OCI-M2 (cell line): Measurements from ENCODE around the gene RAET1E.
"Not testable (repeated sequence)": the region's sequence is repeated elsewhere in the genome, so short reads cannot be mapped to it uniquely, and the experiment has no call there.

Experiments used
- DNase-seq: peaks from one replicate; lab custom pipeline; 2025; ENCODE audit not compliant: unreplicated experiment; lab: John Stamatoyannopoulos, UW

RAET1E gene

DNA sequence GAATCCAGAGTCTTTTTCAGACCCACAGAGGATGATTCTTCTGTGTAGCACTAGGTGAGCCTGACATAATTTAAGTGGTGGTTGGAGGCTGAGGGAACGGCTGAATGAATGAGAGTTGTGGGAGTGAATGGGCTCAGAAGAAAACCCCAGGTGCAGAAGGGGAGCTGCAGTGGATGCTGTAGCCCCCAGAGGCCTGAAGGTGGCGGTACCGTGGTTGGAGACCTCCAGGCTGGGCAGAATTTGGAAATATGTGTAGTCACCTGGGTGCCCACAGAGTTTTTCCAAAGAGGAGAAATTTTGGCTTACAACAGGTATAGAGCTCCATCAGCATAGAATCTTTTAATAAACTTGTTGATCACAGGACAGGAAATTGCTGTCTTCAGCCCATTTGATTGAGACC is 31.5 kb upstream of the RAET1E start:
- DNase-seq = no peak

DNA sequence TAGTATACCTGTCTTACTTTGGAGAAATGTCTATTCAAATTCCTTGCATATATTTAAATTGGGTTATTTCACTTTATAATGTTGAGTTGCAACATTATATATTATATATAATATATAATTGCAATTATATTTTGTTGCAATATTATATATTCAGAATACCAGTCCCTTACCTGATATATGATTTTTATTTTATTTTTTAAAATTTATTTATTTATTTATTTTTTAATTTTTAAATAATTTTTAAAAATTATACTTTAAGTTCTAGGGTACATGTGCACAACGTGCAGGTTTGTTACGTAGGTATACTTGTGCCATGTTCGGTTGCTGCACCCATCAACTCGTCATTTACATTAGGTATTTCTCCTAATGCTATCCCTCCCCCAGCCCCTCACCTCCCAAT is 29.1 kb upstream of the RAET1E start:
- DNase-seq = not testable (repeated sequence)

DNA sequence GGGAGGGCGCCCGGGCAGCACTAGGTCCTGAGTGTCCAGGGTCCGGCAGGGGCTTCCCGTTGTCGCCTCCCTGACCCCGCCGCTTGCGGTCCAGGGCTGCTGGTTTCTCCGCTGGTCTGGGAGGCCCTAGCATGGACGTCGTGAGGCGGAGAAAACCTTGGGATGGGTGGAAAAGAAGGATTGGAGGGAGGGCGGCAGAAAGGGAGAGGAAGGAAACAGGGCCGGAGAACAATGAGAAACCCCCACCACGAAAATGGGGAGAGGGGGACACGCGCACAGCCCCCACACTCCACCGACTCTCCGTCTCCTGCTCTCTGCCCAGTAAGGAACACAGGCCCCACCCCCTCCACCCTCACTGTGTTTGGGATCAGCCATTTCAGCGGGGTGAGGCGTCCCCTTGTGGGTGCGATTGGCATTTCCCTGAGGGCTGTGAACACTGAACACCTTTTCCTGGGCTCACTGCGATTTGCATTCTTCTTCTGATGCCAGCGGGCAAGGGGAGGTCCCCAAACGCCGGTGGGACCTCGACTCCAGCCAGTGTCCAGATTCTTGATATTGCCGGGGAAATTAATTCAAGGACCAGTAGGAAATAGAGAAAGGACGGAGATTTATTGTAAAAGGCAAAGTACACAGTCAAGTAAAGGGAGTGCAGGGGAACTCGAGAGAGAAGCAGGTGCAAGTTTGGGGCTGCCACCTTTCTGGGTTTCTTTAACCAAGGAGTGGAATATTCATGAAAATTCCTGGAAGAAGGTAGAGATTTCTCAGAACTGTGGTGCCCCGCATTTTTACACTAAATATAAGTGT is 28.3 kb upstream of the RAET1E start:
- DNase-seq = no peak

DNA sequence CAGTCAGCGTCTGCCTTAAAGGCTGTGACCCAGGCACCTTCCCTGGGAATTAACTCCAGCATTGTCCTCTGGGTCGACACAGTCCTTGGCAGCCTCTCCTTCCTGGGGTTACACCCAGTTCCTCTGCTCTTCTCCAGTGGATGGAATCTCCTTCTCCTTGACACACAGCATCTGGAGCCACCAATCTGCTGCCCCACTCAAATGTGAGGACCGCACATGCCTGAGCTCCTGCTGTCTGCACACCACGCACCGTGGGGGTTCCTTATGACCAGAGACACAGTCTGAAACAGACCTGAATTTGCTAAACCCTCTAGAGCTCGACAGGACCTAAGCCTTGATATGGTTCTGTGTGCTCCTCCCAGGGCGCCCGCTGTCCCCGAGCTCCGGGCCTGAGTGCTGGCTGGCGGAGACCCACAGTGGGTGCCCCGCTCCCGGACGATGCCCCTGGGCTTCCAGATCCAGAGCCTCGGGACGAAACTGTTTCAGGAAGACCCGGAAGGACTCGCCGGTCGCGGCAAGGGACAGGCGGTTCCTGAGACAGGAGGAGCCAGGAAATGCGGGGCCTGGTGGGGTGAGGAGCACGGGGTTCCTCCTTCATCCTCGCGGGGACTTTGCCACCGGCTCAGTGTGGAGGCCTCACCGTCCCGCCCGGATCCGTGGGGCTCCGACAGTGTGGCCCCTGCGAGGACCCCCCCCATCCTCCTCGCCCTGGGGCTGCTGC is 27.5 kb upstream of the RAET1E start:
- no peak for DNase-seq

DNA sequence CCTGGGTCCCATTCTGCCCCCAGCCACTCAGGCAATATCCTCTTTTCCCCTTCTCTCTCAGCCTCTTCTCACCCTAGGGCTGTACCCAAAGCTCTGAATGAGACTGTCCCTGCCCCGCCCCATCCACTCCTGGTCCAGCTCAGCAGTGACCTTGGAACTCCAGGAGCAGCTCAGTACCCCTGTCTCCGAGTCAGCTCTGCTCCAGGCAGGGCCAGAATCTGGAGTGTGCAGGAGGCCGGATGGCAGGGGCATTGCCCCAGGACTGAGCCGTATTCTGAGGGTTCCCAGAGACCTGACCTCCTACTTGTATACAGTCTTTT is 27.0 kb upstream of the RAET1E start:
- no peak for DNase-seq

DNA sequence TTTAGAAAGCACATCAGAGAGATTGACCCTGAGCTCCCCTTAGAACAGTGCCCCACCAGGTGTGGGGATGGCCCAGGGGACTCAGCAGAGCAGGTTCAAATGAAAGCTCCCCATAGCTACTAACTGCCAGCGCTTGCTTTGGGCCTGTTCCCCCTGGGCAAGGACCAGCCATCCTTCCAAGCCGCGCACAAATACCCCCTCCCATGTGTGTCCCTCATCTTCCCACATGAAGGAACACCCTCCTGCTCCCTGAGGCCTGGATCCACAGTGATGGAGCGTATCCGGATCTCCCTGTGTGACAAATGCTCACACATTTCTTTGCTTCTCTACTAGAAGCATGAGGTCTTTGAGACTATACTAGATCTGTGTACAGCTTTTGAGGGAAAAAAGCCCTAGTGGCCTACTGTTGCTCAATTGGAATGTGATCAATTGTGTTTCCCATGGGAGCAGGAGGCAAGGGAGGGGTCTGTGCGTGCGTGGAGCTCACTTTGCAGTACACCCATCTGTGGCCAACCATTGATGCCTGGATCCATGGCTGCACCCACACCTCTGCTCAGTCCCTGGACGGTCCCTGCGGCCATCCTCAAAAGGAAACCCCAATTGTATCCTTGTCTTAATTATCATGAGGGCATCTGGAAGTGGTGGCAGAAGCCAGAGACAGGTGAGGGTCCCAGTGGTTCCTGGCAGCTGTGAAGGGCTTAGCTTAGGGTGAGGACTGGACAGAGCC is 26.5 kb upstream of the RAET1E start:
- DNase-seq = no peak

DNA sequence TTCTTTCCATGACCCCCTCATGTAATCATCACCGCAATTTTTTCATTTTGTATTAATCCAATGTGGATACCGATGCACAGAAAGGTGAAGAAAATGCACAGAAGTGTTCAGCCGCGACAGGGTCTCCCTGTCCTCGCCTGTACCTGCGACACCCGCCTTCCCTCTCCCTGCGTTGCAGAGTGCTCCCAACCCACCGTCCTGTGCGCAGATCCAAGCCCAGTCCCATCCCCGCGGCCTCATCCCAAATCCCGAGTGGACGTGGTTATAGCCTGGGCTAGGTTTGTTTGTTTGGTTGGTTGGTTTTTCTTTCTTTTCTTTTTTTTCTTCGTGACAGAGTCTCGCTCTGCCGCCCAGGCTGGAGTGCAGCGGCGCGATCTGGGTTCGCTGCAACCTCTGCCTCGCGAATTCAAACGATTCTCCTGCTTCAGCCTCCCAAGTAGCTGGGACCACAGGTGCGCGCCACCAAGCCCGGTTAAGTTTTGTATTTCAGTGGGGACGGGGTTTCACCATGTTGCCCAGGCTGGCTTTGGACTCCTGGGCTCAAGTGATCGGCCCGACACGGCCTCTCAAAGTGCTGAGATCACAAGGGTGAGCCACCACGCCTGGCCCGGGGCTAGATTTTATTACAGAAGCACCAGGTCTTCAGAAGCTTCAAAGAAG is 25.5 kb upstream of the RAET1E start:
- DNase-seq = no peak

DNA sequence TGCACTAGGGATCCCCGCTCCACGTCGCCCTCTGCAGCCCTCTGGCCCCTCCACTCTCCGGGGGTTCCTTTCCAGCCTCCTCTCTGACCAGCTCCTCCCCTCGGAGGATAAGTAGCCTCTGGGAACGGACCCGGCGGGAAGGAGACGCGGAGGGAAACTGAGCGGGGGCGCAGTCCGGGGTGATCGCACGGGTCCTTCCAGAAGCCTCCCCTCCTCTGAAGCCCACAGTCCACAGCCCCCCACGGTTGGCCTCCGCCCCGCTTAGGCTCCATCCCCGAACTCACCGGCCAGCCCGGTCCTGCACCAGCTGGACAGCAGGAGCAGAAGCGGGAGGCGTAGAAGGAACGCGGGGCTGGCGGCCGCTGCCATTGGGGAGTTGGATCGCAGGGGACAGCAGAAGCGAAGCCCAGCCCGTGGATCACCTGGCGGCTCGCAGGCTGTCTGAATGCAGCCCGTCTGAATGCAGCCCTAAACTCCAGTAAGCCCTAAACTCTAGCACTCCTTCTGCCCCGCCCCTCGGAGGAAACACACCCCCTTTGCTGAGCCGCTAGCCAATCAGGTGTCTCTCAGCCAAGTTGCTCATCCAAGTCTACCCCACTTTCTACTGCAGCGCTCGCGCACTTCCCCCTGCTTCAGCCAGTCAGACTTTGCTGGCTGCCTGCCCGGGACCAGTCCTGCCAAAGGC is 24.9 kb upstream of the RAET1E start, which contains the start of gene RAET1G:
Gene RAET1G, minus strand, starts transcription at position 480 of the 685 bp plus-strand sequence. Its CDS starts 111 bp downstream, at position 369.
- no peak for DNase-seq

DNA sequence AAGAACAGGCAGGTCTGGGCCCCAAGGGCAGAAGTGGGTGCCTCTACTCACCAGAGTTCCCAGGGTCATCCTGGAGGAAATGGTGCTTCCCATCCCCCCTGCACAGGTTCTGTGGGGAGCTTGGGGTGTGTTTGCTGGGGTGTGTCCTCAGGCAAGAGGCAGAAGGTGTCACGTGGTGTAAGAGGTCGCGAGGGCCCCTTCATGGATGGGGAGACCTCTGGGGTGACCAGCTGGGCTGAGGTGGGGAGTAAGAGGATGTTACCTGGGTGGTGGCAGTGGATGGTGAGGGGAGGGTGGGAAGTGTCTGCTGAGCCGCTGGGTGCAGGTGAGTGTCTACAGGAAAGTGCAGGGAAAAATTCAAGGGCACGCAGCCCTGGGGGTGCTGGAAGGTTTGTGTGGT is 24.2 kb upstream of the RAET1E start:
- DNase-seq = not testable (repeated sequence)

DNA sequence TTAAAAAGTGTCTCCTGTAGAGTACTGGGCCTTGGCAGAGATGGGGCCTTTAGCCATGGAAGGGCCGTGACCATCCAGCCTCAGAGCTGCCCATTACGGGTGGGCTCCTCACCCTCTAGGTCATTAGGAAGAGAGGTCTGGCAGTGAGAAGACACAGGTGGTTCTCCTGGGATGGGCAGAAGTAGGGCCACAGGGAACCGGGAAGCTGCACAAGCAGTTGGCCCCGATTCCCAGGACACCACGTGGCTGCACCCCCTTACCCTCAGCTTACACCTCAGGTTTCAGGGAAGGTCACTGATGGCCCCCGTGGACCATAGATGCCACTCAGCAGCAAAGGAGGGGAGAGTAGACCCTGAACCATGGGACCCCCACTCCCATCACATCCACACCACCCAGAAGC is 23.4 kb upstream of the RAET1E start:
- no peak for DNase-seq

DNA sequence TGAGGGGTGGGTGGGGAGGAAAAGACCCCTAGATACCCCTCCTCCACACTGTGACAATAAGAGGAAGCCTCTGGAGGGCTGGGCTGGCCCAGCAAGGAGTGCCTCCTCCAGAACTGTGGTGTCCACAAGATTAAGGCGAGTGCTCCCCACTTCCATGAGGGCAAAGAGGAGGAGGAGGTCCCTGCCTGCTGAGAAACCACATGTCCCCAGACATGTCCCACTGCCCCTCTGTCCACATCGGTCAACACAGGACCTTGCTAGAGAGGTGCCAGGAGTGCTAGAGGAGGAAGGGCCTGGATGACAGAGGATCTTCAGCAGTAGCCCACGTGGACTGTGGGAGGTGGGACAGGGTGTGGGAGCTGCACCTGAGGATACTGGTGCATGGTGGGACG is 21.9 kb upstream of the RAET1E start:
- no peak for DNase-seq

DNA sequence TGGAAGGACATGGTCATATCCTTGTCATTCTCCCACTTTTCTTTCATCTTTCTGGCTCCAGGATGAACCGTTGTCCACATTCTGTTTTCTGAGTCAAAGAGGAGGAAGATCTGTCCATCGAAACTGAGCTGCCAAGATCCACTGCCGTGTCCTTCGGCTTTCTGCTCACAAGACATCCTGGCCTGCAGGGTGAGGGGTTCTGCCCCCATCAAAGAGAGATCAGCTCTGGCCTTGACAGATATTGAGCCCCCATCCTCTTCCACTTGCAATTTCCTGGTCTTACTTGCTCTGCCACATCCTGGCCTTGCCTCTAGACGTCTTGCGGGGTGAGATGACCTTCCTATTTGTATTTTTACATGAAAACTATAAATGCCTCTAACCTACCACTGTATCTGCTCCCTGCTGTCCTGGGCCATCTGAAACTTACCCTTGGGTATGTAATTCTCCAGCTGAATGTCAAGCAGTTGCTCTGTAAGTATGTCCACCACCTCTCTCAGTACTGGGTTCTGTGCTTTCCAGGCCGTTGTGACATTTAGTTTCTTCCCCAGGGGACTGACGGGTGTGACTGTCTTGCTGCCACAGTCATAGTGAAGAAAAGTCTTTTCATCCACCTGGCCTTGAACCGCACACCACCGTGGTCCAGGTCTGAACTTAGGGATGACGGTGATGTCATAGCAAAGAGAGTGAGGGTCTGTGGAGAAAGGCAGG is 21.4 kb upstream of the RAET1E start:
- DNase-seq = not testable (repeated sequence)

DNA sequence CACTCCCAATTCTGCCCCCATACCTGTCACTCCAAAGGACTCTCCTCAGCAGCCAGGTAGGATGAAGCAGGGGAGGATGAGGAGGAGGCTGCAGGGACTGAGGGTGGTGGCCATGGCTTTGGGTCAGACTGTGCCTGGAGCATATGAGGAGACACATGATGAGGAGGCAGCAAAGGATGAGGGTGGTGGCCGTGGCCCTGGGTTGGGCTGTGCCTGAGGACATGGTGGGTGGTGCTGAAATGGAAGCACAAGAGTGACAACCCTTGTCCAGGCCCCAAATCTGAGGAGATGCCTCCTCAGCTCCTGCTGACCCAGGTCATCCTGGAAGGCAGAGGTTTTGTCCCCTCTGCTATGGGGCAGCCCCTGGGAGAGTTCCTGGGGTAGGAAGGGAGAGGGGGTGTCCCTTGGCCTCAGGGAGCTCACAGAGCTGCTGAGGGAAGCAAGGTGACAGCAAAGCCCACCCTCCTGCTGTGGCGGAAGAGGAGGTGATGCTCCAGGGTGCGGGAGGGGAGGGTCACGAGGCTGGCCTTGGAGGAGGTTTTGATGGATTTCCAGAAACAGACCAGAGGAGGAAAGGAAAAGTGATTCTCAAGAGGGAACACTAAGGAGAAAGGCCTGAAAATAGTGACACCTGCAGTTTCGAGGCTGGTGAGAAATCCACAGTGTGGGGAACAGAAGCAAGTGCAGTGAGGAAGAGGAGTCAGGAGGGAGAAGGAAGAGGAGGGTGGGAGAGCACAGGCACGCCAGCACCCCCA is 20.4 kb upstream of the RAET1E start:
- no peak for DNase-seq

DNA sequence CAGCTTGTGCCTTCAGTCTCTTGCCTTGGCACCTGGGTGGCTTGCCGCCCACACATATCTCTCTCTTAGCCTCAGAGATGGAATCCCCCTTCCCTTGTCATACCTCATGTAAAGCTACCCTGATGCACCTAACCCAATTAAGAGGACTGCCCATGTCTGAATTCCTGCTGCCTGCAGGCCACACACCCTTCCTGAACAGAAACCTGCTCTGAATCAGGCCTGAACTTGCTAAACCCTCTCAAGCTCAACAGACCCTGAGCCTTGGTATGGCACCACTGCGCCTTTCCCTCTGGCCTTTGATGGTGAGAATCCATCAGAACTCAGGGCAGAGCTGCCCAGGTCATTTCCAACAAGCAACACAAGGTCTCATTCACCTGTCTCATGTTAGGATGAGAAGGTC is 19.8 kb upstream of the RAET1E start:
- DNase-seq = no peak

DNA sequence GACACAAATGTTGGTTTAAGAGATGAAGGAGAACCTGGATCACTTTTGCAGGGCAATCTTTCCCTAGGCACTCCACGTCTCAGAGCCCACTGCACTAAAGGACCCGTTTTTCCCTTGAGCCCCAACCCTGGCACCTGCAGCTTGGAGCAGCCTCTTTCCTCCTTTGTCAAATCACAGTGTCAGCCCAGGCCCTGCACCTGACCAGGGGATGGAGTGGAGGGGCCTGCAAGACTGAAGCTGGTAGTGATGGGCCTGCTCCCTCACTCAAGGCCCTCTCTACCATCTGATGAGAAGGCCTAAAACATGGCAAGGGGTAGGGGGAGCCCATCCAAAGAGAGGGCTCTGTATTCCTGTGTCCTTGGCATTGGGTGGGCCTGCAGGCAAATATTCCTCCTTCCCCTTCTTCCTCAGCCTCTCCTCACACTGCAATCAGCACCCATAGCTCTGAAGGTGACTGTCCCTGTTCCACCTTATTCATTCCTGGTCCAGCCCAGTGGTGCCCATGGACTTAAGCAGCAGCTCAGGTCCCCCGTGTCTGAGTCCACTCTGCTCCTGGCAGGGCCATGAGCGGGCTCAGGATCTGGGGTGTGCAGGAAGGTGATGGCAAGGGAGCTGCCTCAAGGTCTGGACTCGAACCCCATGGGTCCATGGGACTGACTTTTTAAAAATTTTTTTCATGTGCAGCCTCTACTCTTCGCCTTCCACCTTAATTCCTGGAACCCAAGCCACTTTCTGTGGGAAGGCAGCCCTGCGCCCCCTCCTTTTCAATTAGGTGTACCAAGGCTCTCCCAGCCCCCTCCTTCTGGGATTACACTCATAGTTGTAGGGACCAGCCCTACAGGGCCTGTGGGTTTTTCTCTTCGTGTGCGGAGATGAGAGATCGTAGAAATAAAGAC is 18.3 kb upstream of the RAET1E start:
- no peak for DNase-seq

DNA sequence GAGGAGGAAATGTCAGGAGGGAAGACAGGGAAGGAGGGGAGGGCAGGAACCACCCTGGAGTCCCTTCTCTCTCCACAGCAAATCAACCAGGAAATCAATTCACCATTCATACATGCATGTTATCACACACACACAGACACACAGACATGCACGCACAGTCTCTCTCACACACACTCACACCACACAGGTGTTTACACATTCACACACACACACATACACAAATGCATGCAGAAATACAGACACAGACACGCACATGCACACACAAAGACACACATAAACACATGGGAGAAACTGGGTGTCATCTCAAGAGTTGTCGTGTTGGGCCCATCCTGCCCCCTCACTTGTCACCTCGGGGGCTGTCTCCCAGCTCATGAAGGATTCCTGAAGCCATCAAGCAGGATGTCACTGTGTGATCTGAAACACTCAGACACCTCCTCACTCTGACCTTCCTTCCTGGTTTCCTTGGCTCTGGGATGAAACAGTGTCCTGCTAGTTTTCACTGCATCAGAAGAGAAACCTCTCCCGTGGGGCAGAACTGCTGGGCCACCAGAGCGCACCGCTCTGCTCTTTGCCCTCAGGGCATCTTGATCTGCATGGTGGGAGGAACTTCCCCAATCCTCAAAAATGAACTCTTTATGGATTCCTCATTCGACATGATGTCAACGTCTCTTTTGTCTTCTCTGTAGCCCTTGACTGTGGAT is 15.8 kb upstream of the RAET1E start:
- DNase-seq = no peak

DNA sequence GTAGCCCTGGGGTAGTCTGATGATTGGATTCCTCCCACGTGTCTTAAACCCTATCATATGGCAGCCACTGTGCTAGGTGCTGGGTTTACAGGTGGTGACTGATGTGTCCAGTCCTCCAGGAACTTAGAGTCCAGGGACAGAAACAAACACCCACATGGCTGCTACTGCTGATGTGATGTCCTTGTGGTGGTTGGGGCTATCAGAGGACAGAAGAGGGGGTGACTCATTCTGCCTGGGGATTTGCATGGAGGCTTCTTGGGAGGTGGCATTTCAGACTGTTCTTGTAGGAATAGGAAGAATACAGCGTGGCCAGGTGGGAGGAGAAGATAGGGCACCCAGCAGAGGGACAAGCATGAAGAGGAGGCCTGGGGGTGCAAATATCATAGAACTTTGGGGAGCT is 15.2 kb upstream of the RAET1E start:
- DNase-seq = no peak

DNA sequence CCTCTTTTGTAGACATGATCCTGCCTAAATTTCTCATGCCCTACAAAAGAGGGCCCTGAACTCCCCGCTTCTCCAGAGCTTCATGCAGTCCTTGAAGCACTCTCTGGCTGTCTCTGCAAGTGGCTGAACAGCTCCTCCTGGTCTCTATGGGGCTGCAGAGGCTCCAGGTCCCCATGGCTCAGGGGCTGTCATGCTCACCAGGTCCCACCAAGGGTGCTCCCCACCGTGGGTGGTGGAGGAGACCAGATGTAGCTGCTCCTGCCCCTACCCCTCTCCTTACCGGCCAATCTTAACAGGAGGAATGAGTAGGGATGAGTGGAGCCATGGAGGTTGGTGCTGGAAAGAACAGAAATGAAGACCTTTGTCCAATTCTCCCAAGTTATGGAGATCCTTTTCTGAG is 14.8 kb upstream of the RAET1E start:
- DNase-seq = not testable (repeated sequence)
